Breast epithelium (tissue), 4 donors: ENCODE results near the gene TMEM147. TPM values are rescaled to one million over a fixed set of nuclear protein-coding genes. Genes with fewer than 3 reads are reported as not detected.

Experiments used
- DNase-seq, 2 donors: peaks; one replicate each; pipeline ENCODE4 v3.0.0-alpha.2; 2019; ENCODE audit warnings: low spot score in 2 of 2
- H3K27ac ChIP-seq, 2 donors: fragments of 200-600 bp; sonication (generic) in 1 of 2; one replicate each; pipeline ENCODE4 v1.5.1; 2016 to 2019; ENCODE audit warnings: mild to moderate bottlenecking in 1 of 2
- H3K27me3 ChIP-seq, 2 donors: fragments of 200-600 bp; sonication (generic) in 1 of 2; one replicate each; pipeline versions ENCODE4 v1.5.1 to v1.6.0; 2017 to 2019; ENCODE audit warnings: control low read depth in 1 of 2, mild to moderate bottlenecking in 1 of 2
- H3K36me3 ChIP-seq: fragments of 200-600 bp; one replicate; pipeline ENCODE4 v1.5.1; 2019
- H3K4me1 ChIP-seq, 2 donors: fragments of 200-600 bp; sonication (generic); one replicate each; pipeline ENCODE4 v1.5.1; 2016 to 2019; ENCODE audit warnings: control low read depth in 1 of 2
- H3K4me3 ChIP-seq, 3 donors: fragments of 200-600 bp; sonication (generic); 1 replicate in 2 of 3; 2 replicates in 1 of 3; pipeline ENCODE4 v1.5.1; 2016 to 2019; ENCODE audit warnings: mild to moderate bottlenecking in 3 of 3, moderate library complexity in 2 of 3
- H3K9me3 ChIP-seq, 2 donors: fragments of 200-600 bp; sonication (generic) in 1 of 2; one replicate each; pipeline ENCODE4 v1.5.1; 2016 to 2019; ENCODE audit warnings: control low read depth in 1 of 2
- POLR2A ChIP-seq: fragments of 450-650 bp; IDR thresholded peaks from one replicate; pipeline ENCODE4 v1.6.1; 2016; ENCODE audit warnings: antibody characterized with exemption, mild to moderate bottlenecking, moderate library complexity
- POLR2AphosphoS5 ChIP-seq, 3 donors: sonication (generic); formaldehyde crosslinking; IDR thresholded peaks; one replicate each; pipeline ENCODE4 v1.6.1; 2017; ENCODE audit warnings: antibody characterized with exemption in 3 of 3
- intact Hi-C: fragments of 100-400 bp; cut with DNase I; formaldehyde crosslinking; loops from one replicate; pipeline ENCODE4 v1.15.1; 2023; ENCODE audit warnings: low total_unique reads
- total RNA-seq, 3 donors: library from RNA; depleted of rRNA; stranded (reverse); fragments of >200 nt; gene quantifications; one replicate each; pipeline ENCODE4 v1.1.0, GENCODE V29; 2016
- TF ChIP-seq, protein P1 (sequence below), 3 donors: fragments of 450-650 bp; IDR thresholded peaks; one replicate each; pipeline ENCODE4 v1.5.1; 2016 to 2017; ENCODE audit warnings: antibody characterized with exemption in 3 of 3, mild to moderate bottlenecking in 3 of 3, moderate library complexity in 3 of 3

TMEM147 gene
- total RNA-seq, 3 donors from 2014 or later, result 67.4 to 91.8 (median 91.8) TPM

DNA sequence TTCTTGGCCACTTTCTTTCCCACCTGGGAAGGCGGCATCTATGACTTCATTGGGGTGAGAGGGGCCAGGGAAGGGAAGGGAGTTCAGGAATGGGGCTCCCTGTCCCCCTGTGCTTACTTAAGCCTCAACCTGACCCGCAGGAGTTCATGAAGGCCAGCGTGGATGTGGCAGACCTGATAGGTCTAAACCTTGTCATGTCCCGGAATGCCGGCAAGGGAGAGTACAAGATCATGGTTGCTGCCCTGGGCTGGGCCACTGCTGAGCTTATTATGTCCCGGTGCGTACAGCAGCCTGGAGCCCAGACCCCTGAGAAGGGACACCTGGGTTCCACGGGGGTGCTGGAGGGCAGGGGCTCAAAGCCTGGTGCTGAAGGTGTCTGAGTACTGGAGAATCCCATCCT lies 1.1 kb downstream of the TMEM147 start:
- H3K27me3 ChIP-seq, result no peaks in the 10 kb centered on the region
- H3K27ac ChIP-seq, result no peak overlapping the region
- no peak for TF ChIP-seq POLR2A
- H3K4me1 ChIP-seq, result peaks cover 0 to 3% of the 10 kb centered on the region in 2 donors
- intact Hi-C loops, result no loop called here
- peak overlapping the region; percentile 87 to 97 (median 89) for H3K4me3 ChIP-seq
- H3K9me3 ChIP-seq, result no peaks in the 10 kb centered on the region
- H3K36me3 ChIP-seq, result no peaks in the 10 kb centered on the region
- DNase-seq, result no peak

DNA sequence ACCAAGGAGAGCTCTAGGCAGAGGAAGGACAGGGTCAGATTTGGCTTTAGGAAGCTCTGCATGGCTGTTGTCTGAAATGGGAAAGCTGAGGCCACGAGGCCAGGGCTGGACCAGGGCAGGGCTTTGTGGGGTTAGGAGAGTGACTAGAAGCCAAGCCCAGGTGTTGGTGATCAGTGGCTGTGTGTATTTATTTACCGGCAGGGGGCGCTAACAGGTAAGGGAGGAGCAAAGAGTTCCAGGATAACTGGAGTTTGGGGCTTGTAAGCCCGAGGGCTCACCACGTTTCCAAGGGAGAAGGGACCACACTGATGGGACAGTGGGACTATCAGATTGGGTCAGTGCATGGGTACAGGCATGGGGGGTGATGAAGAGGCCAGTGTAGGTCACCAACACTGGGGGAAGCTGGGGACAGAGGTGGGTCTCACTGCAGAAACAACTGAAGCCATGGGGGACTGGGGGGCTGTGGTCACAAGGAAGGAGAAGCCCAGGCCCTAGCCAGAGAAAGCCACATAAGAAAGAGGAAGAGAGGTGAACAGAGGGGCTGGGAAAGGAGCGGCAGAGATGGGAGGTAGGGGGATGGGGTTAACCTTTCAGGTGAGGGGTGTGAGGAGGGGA lies 3.9 kb downstream of the TMEM147 start:
- intact Hi-C loops, result no loop called here
- DNase-seq, result no peak
- Histone ChIP-seq H3K9me3 (no peaks in the 10 kb centered on the region), H3K27ac (no peak overlapping the region), H3K36me3 (no peaks in the 10 kb centered on the region), H3K27me3 (no peaks in the 10 kb centered on the region), H3K4me1 (peaks cover 0 to 3% of the 10 kb centered on the region in 2 donors), H3K4me3 (no peak overlapping the region)
- TF ChIP-seq, protein P1, sequence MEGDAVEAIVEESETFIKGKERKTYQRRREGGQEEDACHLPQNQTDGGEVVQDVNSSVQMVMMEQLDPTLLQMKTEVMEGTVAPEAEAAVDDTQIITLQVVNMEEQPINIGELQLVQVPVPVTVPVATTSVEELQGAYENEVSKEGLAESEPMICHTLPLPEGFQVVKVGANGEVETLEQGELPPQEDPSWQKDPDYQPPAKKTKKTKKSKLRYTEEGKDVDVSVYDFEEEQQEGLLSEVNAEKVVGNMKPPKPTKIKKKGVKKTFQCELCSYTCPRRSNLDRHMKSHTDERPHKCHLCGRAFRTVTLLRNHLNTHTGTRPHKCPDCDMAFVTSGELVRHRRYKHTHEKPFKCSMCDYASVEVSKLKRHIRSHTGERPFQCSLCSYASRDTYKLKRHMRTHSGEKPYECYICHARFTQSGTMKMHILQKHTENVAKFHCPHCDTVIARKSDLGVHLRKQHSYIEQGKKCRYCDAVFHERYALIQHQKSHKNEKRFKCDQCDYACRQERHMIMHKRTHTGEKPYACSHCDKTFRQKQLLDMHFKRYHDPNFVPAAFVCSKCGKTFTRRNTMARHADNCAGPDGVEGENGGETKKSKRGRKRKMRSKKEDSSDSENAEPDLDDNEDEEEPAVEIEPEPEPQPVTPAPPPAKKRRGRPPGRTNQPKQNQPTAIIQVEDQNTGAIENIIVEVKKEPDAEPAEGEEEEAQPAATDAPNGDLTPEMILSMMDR (IDR thresholded peaks at IDR 0.05), result peak in 2 of 3 donors; percentile 69 to 71
- TF ChIP-seq POLR2AphosphoS5 (IDR thresholded peaks at IDR 0.05), result no peak
- TF ChIP-seq POLR2A, result no peak

GRCh38 chr19:35549879-35550523 lies 4.6 kb downstream of the TMEM147 start:
- intact Hi-C loops, result no loop called here
- H3K9me3 ChIP-seq, result no peaks in the 10 kb centered on the region
- TF ChIP-seq POLR2AphosphoS5 (IDR thresholded peaks at IDR 0.05), result no peak
- TF ChIP-seq, protein P1 (IDR thresholded peaks at IDR 0.05), result no peak
- no peak for TF ChIP-seq POLR2A
- H3K4me1 ChIP-seq, result no peaks in the 10 kb centered on the region
- H3K27ac ChIP-seq, result no peak overlapping the region
- H3K36me3 ChIP-seq, result no peaks in the 10 kb centered on the region
- DNase-seq, result no peak
- H3K27me3 ChIP-seq, result no peaks in the 10 kb centered on the region
- no peak overlapping the region for H3K4me3 ChIP-seq

- Histone ChIP-seq H3K4me1 (no peaks in the 10 kb centered on the region), H3K4me3 (no peak overlapping the region), H3K9me3 (no peaks in the 10 kb centered on the region), H3K27me3 (no peaks in the 10 kb centered on the region), H3K27ac (no peak overlapping the region), H3K36me3 (no peaks in the 10 kb centered on the region)
- no peak for DNase-seq
- intact Hi-C loops, result no loop called here
- TF ChIP-seq, protein P1 (IDR thresholded peaks at IDR 0.05), result no peak
- TF ChIP-seq POLR2AphosphoS5 (IDR thresholded peaks at IDR 0.05), result no peak
- no peak for TF ChIP-seq POLR2A
Observed at GRCh38 chr19:35551091-35551810, 5.8 kb downstream of the TMEM147 start.

DNA sequence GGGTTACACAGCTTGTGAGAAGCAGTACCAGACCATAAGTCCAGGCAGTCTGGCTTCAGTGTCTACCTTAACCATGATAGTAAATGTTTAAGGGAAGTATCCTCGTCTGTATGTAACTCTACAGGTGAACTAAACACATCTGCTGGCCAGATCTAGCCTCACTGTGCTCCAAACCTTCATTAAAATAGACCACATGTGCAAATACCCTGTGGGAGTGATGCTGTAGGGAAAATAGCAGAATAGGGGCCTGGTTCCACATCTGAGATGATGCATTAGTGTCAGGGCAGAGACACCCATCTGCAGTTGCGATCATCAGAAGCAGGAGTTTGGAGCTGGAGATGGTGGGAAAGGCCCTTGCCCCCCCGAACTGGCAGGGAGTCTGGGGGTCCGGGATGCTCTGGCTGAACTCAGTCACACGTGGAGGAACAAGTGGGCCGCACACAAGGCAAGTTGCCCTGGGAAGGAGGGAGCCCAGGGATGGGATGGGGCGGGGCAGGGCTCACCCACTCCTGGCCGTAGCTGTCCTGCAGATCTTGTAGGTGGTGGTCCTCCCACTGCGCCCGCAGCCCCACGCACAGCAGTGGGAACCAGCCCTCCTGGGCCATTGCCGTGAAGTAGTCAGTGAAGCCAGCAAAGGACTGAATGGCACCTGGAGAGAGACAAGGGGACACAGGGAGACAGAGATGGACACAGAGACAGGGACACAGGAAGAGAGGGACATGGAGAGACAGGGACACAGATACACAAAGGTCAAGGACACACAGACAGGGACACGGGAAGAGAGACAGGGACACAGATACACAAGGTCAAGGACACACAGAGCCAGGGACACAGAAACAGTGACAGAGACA lies 7.3 kb downstream of the TMEM147 start:
- H3K9me3 ChIP-seq, result no peaks in the 10 kb centered on the region
- H3K27me3 ChIP-seq, result peaks cover 0 to 3% of the 10 kb centered on the region in 2 donors
- no peak for DNase-seq
- intact Hi-C loops, result no loop called here
- H3K36me3 ChIP-seq, result no peaks in the 10 kb centered on the region
- no peak overlapping the region for H3K4me3 ChIP-seq
- no peak overlapping the region for H3K27ac ChIP-seq
- H3K4me1 ChIP-seq, result no peaks in the 10 kb centered on the region
- TF ChIP-seq, protein P1 (IDR thresholded peaks at IDR 0.05), result no peak
- TF ChIP-seq POLR2A (no peak), POLR2AphosphoS5 (IDR thresholded peaks at IDR 0.05) (no peak)
